Adrenal gland (tissue), 12 donors: ENCODE data around the gene DIAPH2. TPM values are rescaled to one million over a fixed set of nuclear protein-coding genes. Genes with fewer than 3 reads are reported as not detected.

Experiments used
- DNase-seq, 7 donors: peaks; one replicate each; pipeline ENCODE4 v3.0.0-alpha.2; 2019 to 2020
- H3K27ac ChIP-seq, 5 donors: fragments of 200-600 bp; sonication (generic) in 4 of 5; 1 replicate in 3 of 5; 2 replicates in 2 of 5; pipeline versions ENCODE4 v1.5.1 to v1.8.0; 2016 to 2020; ENCODE audit warnings: mild to moderate bottlenecking in 1 of 5
- H3K27me3 ChIP-seq: fragments of 200-600 bp; 2 replicates; pipeline ENCODE4 v1.8.0; 2021
- H3K36me3 ChIP-seq, 2 donors: fragments of 200-600 bp; replicated peaks in 1 of 2; 1 replicate in 1 of 2; 2 replicates in 1 of 2; pipeline versions ENCODE4 v1.5.1 to v1.8.0; 2018 to 2022
- H3K4me1 ChIP-seq, 2 donors: fragments of 200-600 bp; replicated peaks in 1 of 2; 1 replicate in 1 of 2; 2 replicates in 1 of 2; pipeline versions ENCODE4 v1.5.1 to v1.8.0; 2018 to 2021
- H3K4me3 ChIP-seq, 4 donors: fragments of 200-600 bp; sonication (generic) in 3 of 4; one replicate each; pipeline ENCODE4 v1.5.1; 2016 to 2018
- H3K9me3 ChIP-seq, 3 donors: fragments of 200-600 bp; sonication (generic) in 1 of 3; replicated peaks in 1 of 3; 1 replicate in 2 of 3; 2 replicates in 1 of 3; pipeline versions ENCODE4 v1.5.1 to v1.8.0; 2016 to 2021
- POLR2A ChIP-seq, 2 donors: fragments of 450-650 bp; IDR thresholded peaks; one replicate each; pipeline ENCODE4 v1.6.1; 2017; ENCODE audit warnings: antibody characterized with exemption in 2 of 2, mild to moderate bottlenecking in 2 of 2, moderate library complexity in 1 of 2
- WGBS, 4 donors: extraction: QIAGEN DNeasy Blood & Tissue Kit in 2 of 4; methylation state at CpG; one replicate each; pipeline versions ENCODE4 v1.1.5 to v1.1.7; 2013 to 2017; 5-methylcytosine and 5-hydroxymethylcytosine counted together
- intact Hi-C, 2 donors: fragments of 100-400 bp; cut with DNase I; formaldehyde crosslinking; loops; one replicate each; pipeline versions ENCODE4 v1.14.1 to v1.15.0; 2022 to 2023
- polyA plus RNA-seq, 3 donors: library from polyadenylated mRNA; stranded (reverse); fragments of 200-250 nt in 2 of 3; fragments of 350-450 nt in 1 of 3; fragmentation: Illumina TruSeq in 1 of 3; extraction: RNeasy Lipid Tissue Mini Kit (QIAGEN cat#74804) in 1 of 3; gene quantifications; one replicate each; pipeline ENCODE4 v1.2.3, GENCODE V29; 2013 to 2014
- total RNA-seq, 9 donors: library from RNA; depleted of rRNA in 4 of 9; stranded (reverse); fragments of >200 nt in 4 of 9; fragments of 120-200 nt in 1 of 9; fragmentation: NEBNext Ultra II Directional in 1 of 9; extraction: Animal tissue kit (Norgen Biotek cat#: 25700) in 1 of 9; gene quantifications; one replicate each; pipeline versions ENCODE4 v1.1.0 to v1.2.4, GENCODE V29; 2013 to 2023
- TF ChIP-seq, protein P1 (sequence below), 6 experiments: fragments of 450-650 bp in 4 of 6; fragments of 200-600 bp in 2 of 6; sonication (generic) in 1 of 6; IDR thresholded peaks; 1 replicate in 5 of 6; 2 replicates in 1 of 6; pipeline versions ENCODE4 v1.5.1 to v1.8.0; 2016 to 2021; ENCODE audit warnings: antibody characterized with exemption in 6 of 6, mild to moderate bottlenecking in 2 of 6, moderate library complexity in 1 of 6
- donor health status: healthy with polysubstance abuse.
- donor health status: Bipolar disorder and iron deficiency.
- donor health status: DM: yes; HTN: yes; CAD: no.
- donor health status: DM: no; HTN: no; CAD: no.
- donor health status: DM: no; HTN: no; CAD: no.
- donor health status: DM: yes; HTN: yes; CAD: no.

The DIAPH2 gene
- total and polyA plus RNA-seq, 12 donors = 3.2 to 33.3 (median 12.3) TPM

DNA sequence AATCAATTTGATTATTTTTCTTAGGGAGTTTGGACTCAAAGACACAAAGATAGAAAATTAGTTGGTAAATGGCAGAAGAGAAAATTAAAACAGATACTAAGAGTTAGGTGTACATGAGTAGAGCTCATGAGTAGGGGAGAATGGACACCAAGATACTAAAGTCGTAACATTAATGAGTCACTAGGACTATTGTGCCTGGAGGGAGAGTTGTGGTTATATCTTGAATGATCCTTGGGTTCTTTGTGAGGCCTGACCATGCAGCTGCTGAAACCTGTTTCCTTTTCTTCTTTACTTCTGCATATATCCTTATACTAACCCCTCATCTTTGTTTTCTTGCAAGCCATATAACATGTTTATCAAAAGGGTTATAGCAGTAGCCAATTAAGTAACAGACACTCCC lies 731.8 kb downstream of the DIAPH2 start:
- Histone ChIP-seq H3K27ac (no peak overlapping the region), H3K9me3 (no peaks in the 10 kb centered on the region), H3K36me3 (no peaks in the 10 kb centered on the region), H3K4me1 (no peaks in the 10 kb centered on the region), H3K27me3 (no peaks in the 10 kb centered on the region), H3K4me3 (no peak overlapping the region)
- no peak for DNase-seq
- intact Hi-C loops = no loop called here
- TF ChIP-seq, protein P1, sequence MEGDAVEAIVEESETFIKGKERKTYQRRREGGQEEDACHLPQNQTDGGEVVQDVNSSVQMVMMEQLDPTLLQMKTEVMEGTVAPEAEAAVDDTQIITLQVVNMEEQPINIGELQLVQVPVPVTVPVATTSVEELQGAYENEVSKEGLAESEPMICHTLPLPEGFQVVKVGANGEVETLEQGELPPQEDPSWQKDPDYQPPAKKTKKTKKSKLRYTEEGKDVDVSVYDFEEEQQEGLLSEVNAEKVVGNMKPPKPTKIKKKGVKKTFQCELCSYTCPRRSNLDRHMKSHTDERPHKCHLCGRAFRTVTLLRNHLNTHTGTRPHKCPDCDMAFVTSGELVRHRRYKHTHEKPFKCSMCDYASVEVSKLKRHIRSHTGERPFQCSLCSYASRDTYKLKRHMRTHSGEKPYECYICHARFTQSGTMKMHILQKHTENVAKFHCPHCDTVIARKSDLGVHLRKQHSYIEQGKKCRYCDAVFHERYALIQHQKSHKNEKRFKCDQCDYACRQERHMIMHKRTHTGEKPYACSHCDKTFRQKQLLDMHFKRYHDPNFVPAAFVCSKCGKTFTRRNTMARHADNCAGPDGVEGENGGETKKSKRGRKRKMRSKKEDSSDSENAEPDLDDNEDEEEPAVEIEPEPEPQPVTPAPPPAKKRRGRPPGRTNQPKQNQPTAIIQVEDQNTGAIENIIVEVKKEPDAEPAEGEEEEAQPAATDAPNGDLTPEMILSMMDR (IDR thresholded peaks at IDR 0.05) = no peak
- TF ChIP-seq POLR2A (IDR thresholded peaks at IDR 0.05) = no peak
- WGBS, 4 donors = 85 to 100% (median 94%) methylated on average over 1 of the region's 1 CpG

DNA sequence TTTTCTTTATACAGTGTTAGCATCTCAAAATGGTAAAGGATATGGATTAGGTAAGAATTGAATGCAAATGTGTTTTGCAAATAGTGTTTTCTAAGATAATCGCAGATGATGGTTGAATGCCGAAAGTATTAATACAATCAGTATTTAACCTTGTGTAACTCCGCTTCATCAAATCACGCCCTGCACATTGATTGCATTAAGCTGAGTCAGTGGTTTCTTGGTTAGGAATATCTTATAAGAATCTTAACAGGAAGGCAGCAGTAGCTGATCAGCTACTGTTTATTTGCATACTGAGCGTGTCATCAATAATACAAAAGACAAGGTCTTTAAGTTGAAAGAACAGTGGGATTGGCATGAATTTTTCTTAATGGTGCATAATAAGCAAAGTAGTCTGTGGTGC lies 744.5 kb downstream of the DIAPH2 start:
- intact Hi-C loops = no loop called here
- Histone ChIP-seq H3K4me3 (no peak overlapping the region), H3K4me1 (no peaks in the 10 kb centered on the region), H3K36me3 (no peaks in the 10 kb centered on the region), H3K27ac (no peak overlapping the region), H3K27me3 (no peaks in the 10 kb centered on the region), H3K9me3 (no peaks in the 10 kb centered on the region)
- TF ChIP-seq, protein P1 (IDR thresholded peaks at IDR 0.05) = no peak
- TF ChIP-seq POLR2A (IDR thresholded peaks at IDR 0.05) = no peak
- DNase-seq = no peak
- WGBS, 4 donors = 91 to 98% (median 94%) methylated on average over 5 of the region's 5 CpGs

DNA sequence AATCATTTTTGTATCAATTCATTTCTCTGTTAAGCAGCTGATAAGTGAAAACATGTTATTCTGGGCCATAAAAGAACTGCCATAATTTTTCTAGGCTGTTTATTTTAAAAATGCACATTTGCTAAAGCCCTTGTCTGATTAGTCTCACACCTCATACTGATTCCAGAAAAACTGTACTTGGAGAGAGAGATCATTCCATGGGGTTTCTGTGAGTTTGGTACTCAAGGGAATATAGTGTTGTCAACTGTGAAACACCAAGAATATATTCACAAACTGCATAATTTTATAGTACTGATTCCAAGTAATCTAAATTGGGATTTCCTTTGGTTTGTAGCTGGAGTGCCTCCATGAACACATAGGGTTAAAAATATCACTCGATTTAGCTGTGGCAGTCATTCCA lies 746.6 kb downstream of the DIAPH2 start:
- H3K36me3 ChIP-seq = no peaks in the 10 kb centered on the region
- TF ChIP-seq, protein P1 (IDR thresholded peaks at IDR 0.05) = no peak
- no peak for TF ChIP-seq POLR2A (IDR thresholded peaks at IDR 0.05)
- H3K9me3 ChIP-seq = no peaks in the 10 kb centered on the region
- intact Hi-C loops = no loop called here
- no peaks in the 10 kb centered on the region for H3K4me1 ChIP-seq
- H3K4me3 ChIP-seq = no peak overlapping the region
- no peaks in the 10 kb centered on the region for H3K27me3 ChIP-seq
- H3K27ac ChIP-seq = no peak overlapping the region
- 61 to 100% (median 81%) methylated on average over 1 of the region's 1 CpG for WGBS, 4 donors
- no peak for DNase-seq

DNA sequence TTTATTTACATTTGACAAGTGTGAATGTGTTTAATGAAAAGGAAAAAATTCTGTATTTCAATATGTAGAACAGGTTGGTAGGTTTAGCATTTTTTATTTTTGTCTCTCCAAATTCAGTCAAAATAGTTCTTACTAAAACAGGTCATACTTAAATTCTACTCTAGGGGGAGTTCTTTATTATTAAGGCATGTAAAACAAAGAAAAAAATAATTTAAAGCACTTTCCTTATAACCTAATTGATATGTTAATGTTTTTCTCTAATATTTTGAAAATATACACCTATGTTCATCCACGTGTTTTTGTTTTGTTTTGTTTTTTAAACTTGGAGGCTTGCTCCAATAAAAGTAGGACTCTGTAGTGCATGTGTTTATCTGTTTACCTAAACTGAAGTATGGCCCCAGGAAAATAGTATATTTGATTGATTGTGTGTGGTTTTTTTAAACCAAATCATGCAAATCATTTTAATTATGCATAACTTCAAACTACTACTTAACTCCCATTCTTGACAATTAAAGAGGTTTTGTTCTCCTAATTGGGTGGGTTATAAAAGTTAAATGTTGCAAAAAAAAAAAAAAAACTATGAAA lies 761.7 kb downstream of the DIAPH2 start:
- H3K27ac ChIP-seq = no peak overlapping the region
- no peak overlapping the region for H3K4me3 ChIP-seq
- WGBS, 4 donors = 51 to 86% (median 78%) methylated on average over 1 of the region's 1 CpG
- no peak for DNase-seq
- TF ChIP-seq, protein P1 (IDR thresholded peaks at IDR 0.05) = peak in 1 of 6 experiments; percentile 12
- TF ChIP-seq POLR2A (IDR thresholded peaks at IDR 0.05) = no peak
- H3K27me3 ChIP-seq = no peaks in the 10 kb centered on the region
- intact Hi-C loops = no loop called here
- no peaks in the 10 kb centered on the region for H3K36me3 ChIP-seq
- no peaks in the 10 kb centered on the region for H3K9me3 ChIP-seq
- H3K4me1 ChIP-seq = no peaks in the 10 kb centered on the region
